GM10847 (cell line): ENCODE results near the gene NDUFAF7.

Experiments used
- POLR2A ChIP-seq: IDR thresholded peaks from 2 replicates; pipeline ENCODE4 v1.6.1; 2011; ENCODE audit not compliant: insufficient read length; ENCODE audit errors: extremely low read depth

The NDUFAF7 gene

DNA sequence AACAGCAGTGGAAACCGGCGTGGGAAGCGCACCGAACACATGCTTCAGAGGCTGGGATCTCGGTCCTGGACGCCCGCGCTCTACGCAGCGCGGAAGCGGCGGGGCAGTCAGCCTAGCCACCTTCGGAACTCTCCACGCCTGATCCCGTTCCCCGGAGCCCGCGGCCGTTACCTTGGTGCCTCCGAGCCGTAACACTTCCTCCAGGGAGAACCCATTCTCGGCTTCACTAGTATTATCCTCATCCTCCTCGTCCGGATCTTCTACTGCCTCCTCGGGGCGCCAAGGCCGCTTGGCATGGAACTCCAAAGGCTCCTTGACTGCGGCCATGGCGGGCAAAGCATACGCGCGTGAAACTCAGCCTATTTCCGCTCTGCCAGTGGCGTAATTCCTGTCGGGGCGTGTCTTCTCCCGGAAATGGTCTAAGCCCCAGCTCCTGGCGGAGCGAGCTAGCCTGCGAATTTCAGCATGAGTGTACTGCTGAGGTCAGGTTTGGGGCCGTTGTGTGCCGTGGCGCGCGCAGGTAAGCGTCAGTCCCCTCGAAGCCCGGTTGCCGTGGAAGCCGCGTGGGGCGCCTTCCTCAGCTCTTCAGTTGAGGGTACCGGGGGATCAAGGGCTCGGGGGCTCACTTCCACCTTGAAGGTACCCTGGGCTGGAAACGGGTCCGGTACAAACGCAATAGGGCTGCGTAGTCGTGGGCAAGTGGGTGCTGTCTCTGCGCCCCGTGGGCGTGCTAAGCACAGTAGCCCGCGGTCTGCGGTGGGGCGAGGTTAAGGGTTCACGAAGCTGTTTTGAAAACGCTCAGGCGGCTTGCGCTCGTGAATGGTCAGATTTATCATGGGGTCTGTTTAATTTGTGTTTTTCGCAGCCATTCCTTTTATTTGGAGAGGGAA is at the start of gene NDUFAF7, which contains the start of gene CEBPZ:
NDUFAF7 (plus strand) TSS at position 418 of the 890 bp plus-strand sequence; CDS start at position 466, 48 bp downstream.
CEBPZ (minus strand) TSS at position 356 of the 890 bp plus-strand sequence; CDS start at position 327, 29 bp downstream.
- TF ChIP-seq POLR2A: peak; percentile 87

DNA sequence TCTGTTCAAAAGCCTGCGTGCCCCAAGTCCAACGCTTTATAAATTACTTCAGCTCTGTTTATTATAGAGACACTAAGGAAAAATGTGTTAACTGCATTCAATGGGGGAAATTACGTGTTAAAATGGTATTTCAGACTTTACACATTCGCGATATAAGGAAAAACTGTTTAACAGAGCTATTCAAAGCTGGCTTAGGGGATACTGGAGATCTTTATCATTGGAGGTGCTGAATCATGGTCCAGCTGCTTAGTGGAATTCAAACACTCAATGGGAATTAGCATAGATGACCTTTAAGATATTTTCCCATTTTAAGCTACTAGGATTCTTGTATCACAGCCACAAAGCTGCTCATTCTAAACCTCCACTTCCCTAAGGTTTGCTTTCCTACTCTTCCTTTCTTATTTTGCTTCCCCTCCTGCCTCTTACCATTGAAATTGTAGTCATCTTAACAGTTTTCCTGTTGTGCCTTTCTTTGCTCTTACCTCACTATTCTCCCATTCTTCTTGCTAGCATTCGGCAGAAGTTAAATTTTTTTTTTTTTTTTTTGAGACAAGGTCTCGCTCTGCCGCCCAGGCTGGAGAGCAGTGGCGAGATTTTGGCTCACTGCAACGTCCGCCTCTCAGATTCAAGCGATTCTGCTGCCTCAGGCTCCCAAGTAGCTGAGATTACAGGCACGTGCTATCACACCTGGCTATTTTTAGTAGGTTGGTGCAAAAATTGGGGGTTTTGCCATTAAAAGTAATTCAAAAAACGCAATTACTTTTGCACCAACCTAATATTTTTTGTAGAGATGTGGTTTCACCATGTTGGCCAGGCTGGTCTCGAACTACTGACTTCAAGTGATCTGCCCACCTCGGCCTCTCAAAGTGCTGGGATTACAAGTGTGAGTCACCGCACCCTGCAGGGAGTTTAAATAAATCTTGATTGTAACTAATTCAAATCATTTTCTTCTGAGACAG is 49.5 kb upstream of the NDUFAF7 start:
- no peak for TF ChIP-seq POLR2A

DNA sequence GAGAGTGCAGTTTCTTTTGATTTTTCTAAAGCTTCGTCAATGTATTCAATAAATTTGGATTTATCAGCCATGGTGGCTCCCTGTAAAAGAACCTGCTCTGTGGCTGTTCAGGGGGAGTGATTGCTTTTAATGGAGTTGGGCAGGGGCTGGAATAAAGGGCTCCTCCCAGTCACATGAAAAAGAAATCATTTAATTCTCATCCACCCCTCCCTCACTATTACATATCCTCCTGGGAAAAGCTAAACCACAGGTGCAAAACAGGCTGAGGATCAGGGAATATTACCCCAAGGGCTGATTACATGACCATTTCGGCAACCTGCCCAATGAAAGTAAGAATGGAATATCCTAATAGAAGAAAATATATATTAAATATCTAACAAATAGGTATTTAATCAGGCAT is 42.9 kb upstream of the NDUFAF7 start, which contains the start of gene SULT6B1:
SULT6B1 (minus strand) TSS at position 101 of the 400 bp plus-strand sequence; CDS start at position 71, 30 bp downstream.
- TF ChIP-seq POLR2A: no peak

GRCh38 chr2:37189452-37190153 is 41.9 kb upstream of the NDUFAF7 start:
- TF ChIP-seq POLR2A: no peak

DNA sequence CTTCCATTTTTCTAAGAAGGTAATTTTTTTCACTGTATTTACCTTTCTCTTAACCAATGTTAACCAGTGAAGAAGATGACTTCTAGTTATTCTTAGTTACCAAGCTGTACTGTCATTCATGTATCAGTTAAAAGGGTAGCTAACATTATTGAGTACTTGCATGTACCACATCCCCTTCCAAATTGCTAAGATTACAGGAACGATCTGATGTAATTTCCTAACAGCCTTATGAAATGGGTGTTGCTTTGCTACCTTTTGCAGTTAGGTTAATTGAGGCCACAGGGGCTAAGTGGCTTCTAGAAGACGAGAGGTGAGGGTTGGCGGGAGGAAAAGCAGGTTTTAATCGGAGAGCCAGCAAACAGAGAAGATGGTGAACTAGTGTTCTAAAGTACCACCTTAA is 41.2 kb upstream of the NDUFAF7 start:
- TF ChIP-seq POLR2A: no peak

GRCh38 chr2:37191253-37191652 is 40.2 kb upstream of the NDUFAF7 start:
- TF ChIP-seq POLR2A: no peak

GRCh38 chr2:37191747-37192146 is 39.7 kb upstream of the NDUFAF7 start:
- no peak for TF ChIP-seq POLR2A

GRCh38 chr2:37192551-37192950 is 38.9 kb upstream of the NDUFAF7 start:
- no peak for TF ChIP-seq POLR2A

DNA sequence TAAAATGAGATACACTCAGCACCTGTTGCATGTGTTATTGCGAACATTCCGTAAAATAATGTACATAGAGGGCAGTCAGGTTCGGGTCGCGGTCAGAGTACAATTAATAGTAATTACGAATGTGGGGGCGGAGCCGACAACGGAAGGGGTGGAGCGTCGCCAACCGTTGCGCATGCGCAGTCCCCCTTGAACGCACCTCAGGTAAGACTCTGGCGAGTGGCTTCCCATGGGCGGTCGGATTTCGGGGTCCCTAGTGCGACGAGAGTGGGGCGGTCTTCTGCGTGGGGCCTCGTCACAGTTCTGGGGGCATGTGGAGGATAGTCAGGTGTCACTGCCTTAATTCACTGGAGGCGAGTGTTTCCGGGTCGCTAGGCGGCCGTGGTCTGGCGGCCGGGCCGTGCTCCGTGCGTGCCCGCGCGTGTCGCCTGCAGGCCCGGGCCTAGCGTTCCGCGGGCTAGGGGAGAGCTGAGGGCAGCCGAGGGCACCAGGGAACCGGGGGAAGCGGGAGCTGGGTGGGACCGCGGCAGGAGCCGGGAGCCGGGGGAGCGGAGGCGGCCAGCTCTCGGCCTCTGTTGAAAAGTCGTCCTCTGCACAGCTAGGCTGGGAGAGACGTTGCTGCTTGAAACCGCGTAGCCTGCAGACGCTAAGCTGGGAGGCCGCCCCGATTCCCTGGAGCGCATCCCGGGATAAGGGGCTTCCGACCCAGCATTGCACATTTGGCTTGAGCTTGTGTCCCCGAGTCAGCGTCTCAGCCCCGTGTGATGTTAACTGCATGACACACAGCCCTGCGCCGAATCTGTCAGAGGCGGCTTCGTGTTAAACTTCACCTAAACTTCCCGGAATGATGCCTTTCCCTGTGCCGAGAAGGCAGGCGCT is 34.9 kb upstream of the NDUFAF7 start, which contains the start of gene CEBPZOS:
CEBPZOS (plus strand) TSS at position 177 of the 876 bp plus-strand sequence. CDS start 3,209 bp downstream, outside the sequence.
- peak; percentile 54 for TF ChIP-seq POLR2A

- no peak for TF ChIP-seq POLR2A
Measured at GRCh38 chr2:37198681-37199065, 32.8 kb upstream of the NDUFAF7 start.

DNA sequence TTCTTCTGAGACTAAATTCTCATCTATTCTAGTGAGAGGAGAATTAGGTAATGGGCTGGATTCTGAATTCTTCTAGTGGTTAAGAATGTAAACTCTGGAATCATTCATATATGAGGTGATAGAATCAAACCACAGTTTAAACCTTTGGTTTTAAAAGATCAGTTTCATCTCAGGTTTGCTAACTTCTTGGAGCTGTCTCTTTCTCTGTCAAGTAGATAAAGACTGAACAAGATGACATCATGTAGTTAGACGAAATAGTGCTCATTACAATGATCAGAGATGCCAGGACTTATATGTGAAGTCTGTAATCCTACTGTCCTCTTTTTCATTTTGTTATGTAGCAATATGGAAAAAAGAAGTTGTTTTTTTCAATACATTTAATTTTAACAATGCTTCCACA is 30.2 kb upstream of the NDUFAF7 start:
- TF ChIP-seq POLR2A: no peak

DNA sequence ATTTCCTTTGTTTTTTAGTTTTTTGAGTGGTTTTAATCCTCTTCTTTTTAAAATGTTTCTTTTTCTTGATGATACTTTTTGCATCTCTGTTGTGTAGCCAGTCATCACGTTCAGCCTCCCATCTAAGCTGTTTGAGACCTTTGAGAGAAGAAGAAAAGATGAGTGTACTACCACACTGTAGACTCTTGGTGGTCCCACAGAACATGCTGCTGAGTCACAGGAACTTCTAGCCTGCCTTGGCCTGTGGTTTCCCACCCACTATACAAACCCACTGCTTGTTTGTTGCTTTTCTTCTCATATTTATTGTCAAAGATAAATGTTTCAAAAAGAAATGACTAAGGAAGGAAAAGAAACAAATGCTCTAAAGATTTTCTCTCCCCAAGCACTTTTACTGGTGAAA is 29.7 kb upstream of the NDUFAF7 start:
- TF ChIP-seq POLR2A: no peak

DNA sequence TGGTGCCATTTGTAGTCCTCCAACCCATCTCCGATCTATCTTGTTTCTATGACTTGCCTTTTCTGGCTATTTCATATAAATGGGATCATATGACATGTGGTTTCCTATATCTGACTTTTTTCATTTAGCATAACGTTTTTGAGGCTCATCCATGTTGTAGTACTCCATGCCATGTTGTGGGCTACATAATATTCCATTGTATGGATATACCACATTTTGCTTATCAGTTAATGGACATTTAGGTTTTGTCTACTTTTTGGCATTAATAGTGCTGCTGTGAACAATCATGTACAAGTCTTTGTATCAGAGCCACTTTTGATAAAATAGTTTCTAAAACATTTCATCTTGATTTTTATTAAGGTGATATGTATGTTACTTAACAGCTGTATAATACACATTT is 27.8 kb upstream of the NDUFAF7 start:
- TF ChIP-seq POLR2A: no peak
